ENCODE results near the gene KIF23.
"Not testable (repeated sequence)": the region's sequence is repeated elsewhere in the genome, so short reads cannot be mapped to it uniquely, and the experiment has no call there.

- TF ChIP-seq POLR2A (IDR thresholded peaks at IDR 0.05; ENCODE audit: low read depth, low read length); CTCF (conservative IDR thresholded peaks at IDR 0.05; ENCODE audit: low read depth, low read length); RFX5 (IDR thresholded peaks at IDR 0.05; ENCODE audit: low read depth, low read length); CHD1 (IDR thresholded peaks at IDR 0.05; ENCODE audit: low read depth, low read length); CEBPB (IDR thresholded peaks at IDR 0.05; ENCODE audit: low read depth, low read length): not testable (repeated sequence)
These were observed 32.0 kb upstream of the KIF23 start for GRCh38 chr15:69382176-69382575.

Data from IMR-90 (cell line).